HG02798 (cell line): ENCODE data around the gene ERGIC1.

Experiments
- ATAC-seq: cut with Tn5 transposase; IDR thresholded peaks from one replicate; pipeline ENCODE4 v1.9.1; 2021; ENCODE audit warnings: mild to moderate bottlenecking; ENCODE audit not compliant: unreplicated experiment, poor library complexity

The ERGIC1 gene

GRCh38 chr5:172999974-173000373, 165.9 kb downstream of the ERGIC1 start:
- ATAC-seq = no peak

- peak; percentile 83 for ATAC-seq
Measured at GRCh38 chr5:173001229-173001841, 167.3 kb downstream of the ERGIC1 start.
